LoVo (cell line): Measurements from ENCODE around the gene TMEM163.
"Not testable (repeated sequence)": the region's sequence is repeated elsewhere in the genome, so short reads cannot be mapped to it uniquely, and the experiment has no call there.

Source experiments
- DNase-seq: peaks from one replicate; pipeline ENCODE4 v3.0.0-alpha.2; 2016; ENCODE audit warnings: low spot score

The TMEM163 gene

DNA sequence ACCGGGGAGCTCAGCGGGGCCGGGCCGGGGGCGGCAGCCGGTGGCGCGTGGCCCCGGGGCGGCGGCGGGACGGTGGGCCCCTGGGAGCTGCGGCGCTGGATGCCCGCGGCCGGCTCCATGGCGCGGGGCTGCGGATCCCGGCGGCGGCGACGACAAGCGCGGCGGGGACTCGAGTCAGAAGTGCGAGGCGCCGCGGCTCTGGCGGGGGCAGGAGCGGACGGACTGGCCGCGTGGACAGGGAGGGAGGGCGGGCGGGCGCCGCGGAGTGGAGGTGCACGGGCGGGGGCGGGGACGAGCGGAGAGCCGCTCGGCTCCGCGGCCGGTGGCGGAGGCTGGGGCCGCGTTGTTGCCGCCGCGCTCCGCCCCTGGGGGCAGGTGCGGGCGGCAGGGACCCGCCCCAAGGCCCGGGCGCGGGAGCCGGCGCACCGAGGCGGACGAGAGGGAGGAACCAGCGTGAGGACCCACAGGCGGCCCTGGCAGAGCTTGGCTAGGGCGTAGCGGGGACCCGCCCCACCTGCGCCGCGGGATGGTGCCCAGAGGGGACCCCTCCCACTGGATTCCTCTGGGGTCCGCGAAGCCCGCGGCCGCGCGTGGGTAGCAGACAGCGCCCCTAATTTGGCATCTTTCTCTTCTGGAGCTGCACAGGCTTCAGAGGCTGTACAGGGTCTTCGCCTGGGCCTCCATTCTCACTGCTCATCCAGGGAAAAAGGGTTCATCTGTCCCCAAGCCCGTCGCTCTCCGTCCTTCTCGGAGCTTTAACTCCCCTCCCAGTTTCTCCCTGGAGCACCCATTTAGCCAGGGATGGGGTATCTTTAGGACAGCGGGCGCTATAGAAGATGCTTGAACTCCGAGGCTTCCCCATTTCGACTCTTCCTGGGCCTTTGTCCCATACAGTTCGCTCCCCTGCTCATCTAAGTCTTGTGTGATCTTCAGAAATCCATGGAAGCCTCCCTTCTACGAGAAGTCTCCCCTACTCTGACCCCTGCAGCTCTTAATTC, at the start of gene TMEM163:
TSS of gene TMEM163 (minus strand) at position 184 of the 998 bp plus-strand sequence.
- DNase-seq: no peak

DNA sequence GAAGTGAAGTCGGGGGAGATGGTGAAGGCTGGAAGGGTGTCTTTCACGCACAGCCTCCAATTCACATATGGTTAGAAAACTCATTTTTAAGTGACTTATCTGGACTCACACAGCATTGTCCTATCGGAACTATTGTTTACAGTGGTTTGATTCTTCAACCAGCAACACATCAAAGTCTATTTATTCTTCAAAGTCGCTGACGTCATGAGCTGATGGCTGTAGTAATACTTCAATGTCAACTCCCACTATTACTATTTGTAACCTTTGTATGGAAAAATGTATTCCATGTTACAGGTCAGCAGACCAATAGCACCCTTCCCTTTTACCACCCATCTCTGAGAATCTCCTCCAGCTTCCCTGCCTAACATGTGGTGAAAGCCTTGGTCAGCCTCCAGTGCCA, 47.8 kb upstream of the TMEM163 start:
- no peak for DNase-seq

DNA sequence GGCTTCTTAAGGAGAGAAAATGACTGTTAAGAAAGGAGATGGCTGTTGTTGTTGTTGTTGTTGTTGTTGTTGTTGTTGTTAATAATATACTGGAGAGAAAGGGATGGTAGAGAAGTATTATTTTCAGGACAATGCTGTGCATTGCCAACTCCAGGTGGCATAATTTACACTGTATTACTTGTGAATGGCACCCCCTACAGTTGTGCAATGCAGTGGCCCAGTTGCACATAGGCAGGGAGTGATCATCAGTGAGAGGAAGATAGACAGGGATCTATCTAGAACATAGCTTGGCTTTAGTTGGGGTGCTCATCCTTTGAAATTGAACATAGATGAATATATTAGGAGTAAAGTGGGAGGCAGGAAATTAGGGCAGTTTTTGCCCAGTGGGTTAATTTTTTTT, 47.2 kb upstream of the TMEM163 start:
- DNase-seq: no peak

DNA sequence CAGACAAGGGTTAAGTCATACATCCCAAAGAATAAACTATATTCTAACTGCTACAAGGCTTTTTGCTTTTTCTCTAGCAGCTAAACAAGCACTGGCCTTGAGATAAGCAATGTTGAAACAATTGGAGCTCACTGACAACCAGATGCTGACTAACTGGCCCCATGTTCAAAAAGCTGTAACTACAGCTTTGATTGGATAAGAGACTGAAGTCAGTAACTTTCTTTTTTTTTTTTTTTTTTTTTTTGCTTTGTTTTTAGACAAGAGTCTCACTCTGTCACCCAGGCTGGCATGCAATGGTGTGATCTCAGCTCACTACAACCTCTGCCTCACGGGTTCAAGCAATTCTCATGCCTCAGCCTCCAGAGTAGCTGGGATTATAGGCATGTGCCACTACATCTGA, 45.4 kb upstream of the TMEM163 start:
- DNase-seq: no peak

DNA sequence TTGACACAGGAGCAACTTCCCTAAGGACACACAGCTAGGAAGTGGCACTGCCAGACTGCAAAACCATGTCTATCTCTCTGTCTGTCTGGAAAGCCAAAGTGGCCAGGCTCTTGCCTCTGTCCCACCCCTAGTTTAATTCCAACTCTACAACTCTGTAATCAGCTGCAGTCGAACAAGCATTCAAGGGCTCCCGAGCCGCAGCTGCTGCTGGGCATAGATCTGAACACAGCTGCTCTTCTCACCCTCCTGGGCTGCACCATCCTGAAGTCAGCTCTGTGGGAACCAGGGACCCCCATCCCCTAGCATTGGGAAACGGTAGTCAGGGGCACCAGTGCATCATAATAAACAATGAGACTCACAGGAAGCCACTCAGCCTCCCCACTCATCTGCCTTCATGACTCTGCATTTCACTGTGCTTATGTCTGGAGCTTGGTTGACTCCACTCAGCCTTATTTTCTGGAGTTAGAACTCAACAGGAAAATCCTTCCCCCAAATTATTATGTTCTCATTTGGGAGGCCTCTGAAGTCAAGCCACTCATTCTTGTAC, 44.4 kb upstream of the TMEM163 start:
- no peak for DNase-seq

DNA sequence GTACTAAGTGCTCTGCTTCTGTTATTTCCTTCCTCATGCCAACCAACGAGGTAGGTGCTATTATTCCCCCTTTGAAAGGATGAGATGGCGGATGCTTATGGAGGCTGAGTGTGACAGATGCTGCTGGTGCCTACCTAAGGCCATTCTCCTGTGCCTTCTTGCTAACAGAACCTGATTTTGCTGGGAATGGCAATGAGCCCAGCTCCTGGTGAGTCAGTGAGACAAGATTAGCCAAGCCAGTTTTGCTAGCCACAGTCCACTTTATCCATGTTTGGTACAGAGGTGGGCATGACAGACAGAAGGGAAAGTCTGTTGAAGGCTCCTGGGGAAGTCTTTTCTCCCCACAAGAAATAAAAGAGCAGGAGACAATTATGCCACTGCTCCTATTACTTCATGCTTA, 43.7 kb upstream of the TMEM163 start:
- DNase-seq: no peak

DNA sequence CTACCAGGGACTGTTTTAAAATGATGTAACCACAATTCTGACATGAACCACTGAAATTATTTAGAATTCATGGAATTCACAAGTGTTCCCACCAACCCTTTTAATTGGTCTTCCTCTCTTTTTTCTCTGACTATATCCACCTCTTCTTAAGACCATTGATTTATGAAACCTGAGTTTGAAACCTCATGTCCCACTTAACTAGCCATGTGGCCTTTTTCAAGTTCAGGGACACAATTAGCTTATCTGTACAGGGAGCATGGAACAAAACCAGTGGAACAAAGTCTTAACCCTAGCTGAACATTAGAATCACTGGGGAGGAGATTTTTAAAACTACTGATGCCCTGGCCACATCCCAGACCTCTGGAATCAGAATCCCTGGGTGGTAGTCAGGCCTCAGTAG, 41.6 kb upstream of the TMEM163 start:
- no peak for DNase-seq

DNA sequence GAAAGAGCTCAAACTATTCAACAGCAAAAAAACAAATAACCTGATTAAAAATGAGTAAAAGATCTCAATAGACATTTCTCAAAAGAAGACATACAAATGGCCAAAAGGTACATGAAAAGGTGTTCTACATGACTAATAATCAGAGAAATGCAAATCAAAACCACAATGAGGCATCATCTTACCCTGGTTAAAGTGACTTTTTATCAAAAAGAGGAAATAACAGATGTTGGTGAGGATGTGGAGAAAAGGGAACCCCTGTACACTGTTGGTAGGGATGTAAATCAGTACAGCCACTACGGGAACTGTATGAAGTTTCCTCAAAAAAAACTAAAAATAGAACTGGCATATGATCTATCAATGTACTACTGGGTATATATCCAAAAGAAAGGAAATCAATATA, 39.8 kb upstream of the TMEM163 start:
- no peak for DNase-seq

DNA sequence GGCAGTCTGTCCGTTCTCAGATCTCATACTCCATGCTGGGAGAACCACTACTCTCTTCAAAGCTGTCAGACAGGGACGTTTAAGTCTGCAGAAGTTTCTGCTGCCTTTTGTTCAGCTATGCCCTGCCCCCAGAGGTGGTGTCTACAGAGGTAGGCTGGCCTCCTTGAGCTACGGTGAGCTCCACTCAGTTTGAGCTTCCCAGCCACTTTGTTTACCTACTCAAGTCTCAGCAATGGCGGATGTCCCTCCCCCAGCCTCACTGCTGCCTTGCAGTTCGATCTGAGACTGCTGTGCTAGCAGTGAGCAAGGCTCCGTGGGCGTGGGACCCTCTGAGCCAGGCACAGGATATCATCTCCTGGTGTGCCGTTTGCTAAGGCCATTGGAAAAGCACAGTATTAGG, 33.2 kb upstream of the TMEM163 start:
- DNase-seq: not testable (repeated sequence)

DNA sequence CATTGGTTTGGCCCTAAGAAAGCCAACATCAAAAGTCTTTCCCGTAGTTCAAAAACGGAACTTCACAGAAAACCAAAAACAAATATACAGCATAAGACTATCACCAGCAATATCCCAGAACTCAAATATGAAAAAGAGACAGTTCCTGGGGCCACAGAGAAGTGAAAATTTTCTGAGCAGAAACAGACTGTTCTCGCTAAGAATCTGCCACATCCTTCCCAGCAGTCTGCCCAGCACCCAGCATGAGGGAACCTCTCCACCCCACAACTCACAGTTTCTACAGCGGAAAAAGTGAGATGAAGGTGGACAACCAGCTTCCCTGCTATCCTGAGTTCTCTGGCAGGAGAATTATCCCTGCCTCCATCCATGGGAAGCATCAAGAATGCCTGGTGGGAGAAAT, 26.7 kb upstream of the TMEM163 start:
- no peak for DNase-seq

DNA sequence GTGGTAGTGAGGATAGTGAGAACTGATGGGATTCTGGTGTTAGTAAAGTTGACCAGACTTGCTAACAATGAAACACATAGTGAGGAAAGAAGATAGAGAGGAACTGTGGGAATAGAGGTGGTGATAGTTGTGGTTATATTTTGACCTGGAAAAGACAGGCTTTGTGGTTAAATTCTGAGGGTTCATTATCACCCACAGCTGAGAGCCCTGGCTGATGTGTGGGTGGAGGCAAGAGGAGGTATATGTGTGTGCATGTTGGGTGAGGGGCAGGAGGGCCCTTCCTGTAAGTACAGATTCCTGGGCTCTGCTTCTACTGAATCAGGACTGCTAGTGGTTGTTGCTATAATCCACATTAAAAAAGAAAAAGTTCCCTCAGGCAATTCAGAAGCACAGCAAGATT, 26.2 kb upstream of the TMEM163 start:
- no peak for DNase-seq

DNA sequence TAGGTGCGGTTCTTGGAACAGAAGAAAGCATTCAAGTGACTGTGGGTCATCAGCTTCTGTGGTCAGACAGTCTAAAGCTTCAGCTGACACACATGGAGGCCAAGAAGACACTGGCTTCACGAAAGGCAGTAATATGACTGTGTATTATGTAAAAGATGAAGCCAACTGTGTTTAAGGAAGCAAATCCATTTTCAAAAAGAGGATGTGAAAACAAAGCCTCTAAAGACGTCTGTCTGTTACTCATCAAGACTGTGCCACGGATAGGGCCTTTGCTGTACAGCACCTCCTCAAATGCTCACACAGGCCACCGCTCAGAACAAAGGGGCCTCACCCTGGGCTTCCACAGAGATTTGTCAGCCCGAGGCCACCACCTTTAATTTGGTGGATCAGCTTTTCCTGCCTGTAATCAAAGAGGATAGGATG, 21.1 kb upstream of the TMEM163 start:
- no peak for DNase-seq

DNA sequence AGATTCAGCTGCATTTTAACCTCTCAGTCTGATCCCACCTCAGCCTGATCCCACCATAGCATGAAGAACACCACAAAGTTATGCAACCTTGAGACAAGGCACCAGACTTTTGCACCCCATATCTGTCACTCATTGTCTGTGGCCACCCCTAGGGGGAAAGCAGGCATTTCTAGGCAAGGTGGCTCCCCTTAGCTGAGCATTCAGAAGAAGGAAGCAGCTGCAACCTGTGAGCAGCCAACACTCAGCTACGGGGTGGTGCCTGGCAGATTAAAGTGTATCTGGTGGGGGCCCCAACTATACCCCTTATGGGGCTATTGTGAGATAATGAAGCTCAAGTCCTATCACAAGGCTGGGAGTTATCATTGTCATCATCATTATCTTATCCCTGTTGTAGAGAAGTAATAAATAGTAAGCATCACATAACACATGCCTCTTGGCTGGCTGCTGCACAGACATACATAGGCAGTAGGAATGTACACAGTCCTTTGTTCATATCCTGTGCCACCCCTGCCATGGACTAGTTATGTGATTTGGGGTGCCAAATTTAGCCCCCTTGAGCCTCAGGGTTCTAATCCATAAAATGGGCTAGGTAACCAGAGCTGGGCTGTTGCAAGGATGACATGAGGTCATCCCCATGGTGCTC, 20.6 kb upstream of the TMEM163 start:
- DNase-seq: no peak

DNA sequence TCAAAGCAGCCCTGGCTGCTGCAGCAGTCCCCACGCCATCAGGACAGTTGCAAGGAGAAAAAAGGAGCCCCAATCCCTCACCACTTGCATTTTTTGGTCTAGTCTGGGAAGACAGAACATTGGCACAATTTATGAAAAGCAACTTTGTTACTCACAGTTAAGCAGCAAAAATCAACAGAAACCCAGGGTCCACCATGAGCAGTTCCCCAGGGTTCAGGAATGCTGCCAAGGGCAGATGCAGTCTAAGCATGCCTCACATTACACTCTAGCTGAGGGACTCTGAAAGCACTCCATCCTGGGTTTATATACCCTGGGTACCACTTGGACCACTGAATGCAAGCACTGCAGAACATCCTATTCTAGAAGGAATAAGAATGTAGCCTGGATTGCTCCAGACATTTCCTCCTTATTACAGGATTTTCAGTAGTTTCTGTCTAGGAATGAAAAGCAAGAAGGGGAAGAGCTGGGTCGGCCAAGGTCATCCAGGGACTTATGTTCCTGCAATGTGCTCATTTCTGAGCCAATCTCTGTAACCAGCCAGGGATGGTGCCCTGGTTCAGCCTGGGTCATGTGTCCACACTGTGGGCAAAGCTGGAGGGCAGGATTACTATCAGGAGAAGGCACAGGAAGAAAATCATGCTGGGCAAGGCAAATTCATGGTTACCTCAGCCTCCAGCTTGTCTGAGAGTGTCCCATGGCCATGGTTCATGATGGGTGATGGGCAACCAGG, 19.5 kb upstream of the TMEM163 start:
- DNase-seq: no peak

DNA sequence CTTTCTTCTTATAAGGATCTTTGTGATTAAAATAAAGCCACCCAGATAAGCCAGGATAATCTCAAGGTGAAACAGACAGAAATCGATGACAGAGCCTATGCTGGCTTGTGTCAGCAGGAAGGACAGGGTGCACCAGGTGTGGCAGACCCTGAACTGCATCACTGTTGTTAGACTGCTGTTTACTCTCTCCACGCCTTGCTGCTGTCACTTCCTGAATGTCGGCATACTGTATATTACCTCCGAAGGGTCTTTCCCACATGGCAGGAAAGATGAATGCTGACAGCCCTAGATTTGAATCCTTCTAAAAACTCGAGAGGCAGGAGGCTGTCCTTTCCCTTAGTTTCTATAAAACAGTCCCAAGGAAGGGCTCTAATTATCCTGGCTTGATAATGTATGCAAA, 18.9 kb upstream of the TMEM163 start:
- no peak for DNase-seq

DNA sequence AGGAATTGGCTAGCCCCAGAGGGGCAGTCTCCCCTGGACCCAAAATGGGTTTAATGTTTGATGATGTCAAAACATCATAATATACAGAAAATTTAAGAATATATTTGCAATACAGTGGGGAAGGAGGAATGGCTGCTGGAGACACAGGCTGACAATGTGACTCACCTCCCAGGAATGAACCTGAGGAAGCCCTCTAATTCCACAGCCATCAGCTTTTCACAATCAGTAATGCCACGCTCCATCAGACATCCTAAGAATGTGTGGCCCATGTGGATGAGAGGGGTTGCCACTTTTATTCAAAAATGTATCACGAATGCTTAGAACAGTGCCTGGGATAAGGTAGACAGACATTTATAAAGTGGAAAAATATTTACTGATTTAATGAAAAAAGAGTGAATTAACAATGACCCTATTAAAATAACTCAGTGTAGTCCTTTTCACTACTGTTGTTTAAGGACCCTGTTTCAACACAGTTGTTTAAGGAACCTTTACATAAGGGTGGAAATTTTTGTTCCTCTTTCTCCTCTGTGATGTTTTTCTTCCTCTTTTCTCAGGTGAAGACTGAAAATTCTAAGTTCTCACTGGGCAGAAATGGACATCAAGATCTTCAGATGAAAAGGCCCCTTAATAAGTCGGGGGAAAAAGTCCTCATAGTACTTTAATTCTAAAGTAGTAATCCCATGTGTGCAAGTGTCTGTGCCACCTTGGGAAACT, 17.5 kb upstream of the TMEM163 start:
- DNase-seq: peak; percentile 16

DNA sequence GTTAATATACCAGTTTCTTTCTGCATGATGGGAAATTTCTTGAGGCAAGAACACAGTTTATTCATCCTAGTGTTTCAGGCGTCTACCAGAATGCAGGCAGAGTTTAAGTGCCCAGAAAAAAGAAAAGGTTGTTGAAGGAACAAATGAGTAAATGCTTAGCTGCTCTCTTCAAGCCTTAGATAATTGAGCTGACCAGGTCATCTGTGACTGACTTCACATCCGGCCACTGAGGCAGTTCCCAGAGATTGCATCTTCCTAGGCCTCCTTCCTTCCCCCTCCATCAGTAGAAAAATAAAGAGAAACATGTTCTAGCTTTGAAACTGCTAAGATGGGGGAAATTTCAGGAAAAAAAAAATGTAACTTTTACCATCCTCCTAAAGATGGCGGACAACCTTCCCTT, 9.4 kb upstream of the TMEM163 start:
- DNase-seq: no peak

DNA sequence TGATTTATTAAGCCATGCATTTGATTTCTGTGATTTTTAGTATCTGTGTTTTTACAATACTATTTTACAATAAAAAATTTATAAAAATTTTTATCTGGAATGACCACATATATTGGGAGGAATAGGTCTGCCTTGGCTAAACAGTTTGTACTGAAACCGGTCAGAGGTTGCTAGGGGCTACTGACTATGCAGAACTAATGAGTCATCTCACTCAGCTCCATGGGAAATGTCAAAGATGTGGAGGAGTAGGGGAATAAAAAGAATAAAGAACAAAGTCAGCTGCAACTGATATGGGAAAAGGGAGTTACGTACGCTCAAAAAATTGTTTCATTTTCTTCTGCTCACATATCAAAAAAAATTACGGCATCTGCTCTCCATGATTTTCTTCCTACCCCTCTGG, 8.6 kb upstream of the TMEM163 start:
- no peak for DNase-seq

DNA sequence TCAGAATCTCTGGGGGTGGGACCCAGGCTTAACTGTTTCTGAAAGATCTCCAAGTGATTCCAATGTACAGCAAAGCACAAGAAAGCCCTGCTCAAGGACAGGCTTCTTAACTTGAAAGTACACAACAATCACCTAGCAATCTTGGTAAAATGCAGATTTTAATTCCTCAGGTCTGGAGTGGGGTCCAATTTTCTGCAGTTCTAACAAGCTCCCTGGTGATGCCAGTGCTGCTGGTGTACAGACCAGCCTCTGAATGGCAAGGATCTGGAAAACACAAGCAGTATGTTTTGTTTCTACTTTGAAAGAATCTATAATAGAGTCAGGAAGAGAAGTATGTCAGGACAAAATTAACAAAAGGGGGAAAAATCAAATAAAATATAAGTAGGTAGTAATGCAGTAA, 7.8 kb upstream of the TMEM163 start:
- no peak for DNase-seq

DNA sequence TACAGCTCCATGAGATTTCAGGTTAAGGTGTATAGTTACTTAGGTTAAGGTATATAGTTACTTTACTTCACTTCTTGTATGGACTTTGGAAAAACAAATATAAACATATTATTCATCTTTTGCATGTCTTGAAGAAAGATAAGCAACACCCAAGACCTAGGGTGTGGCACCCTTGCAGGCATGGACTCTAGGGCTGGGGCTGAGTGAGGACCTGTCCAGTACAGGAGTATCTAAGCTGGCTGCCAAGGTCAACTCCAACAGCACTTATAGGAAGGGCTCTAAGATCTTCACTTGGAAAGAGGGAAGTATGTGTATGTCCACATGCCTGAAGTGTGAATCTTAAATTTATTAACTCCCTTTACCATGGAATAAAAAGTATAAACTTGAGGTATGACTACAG, 7.1 kb upstream of the TMEM163 start:
- no peak for DNase-seq

DNA sequence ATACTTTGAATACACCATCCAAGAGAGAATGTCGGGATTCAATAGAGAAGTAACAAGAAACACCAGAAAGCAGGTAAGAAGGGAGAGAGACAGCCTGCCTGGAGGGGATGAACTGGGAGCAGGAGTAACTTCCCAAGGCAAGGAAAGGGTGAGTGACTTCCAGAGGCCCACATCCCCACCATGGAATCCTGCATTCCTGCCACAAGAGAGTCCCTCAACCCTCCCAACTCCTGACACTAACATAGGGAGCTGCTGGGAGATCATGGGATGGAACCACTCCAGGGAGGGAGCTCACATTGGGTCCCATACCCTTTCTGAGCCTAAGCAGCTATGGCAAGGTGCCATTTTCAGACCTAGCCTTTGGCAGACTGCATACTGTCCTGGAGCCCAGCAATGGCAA, 5.5 kb upstream of the TMEM163 start:
- DNase-seq: no peak

DNA sequence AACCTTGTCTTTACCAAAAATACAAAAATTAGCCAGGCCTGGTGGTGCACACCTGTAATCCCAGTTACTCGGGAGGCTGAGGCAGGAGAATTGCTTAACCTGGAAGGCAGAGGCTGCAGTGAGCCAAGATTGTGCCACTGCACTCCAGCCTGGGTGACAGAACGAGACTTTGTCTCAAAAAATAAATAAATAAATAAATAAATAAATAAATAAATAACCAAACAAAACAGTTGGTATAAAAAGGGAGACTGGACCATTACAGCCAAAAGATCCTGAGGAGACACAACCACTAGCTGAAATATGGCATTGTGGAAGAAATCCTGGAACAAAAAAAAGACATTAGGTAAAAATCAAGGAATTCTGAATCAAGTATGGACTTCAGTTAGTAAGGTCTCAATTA, 4.9 kb upstream of the TMEM163 start:
- DNase-seq: not testable (repeated sequence)
